ENCODE measurements around the gene GALK1.

DNA sequence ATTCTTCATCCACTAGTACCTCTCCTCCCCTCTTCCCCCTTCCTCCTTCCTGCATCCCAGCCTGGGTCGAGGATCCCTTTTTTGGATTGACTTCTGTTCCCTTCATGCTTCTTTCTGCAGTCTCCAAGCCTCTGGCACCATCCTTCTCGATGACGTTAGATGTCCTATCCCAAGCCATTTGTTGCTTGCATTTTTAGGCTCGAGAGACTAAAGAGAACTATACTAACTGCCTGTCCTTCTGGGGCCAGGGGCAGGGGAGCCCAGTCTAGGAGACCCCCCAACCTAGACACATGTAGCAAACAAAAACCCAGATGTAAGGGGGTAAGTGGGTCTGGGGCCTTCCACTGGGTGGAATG, 43.5 kb upstream of the GALK1 start:
- TF ChIP-seq MAZ (IDR thresholded peaks at IDR 0.05; ENCODE audit: borderline replicate concordance, low read depth, low read length) (no peak), CEBPB (IDR thresholded peaks at IDR 0.05) (no peak), JUN (IDR thresholded peaks at IDR 0.05) (no peak), SMC3 (IDR thresholded peaks at IDR 0.05) (no peak), RARB (CRISPR knock-in tag; IDR thresholded peaks at IDR 0.05) (no peak), FOSL2 (IDR thresholded peaks at IDR 0.05) (no peak), FOSL2 (CRISPR knock-in tag; IDR thresholded peaks at IDR 0.05) (no peak), USF2 (IDR thresholded peaks at IDR 0.05) (no peak)
- TF ChIP-seq, protein P1, sequence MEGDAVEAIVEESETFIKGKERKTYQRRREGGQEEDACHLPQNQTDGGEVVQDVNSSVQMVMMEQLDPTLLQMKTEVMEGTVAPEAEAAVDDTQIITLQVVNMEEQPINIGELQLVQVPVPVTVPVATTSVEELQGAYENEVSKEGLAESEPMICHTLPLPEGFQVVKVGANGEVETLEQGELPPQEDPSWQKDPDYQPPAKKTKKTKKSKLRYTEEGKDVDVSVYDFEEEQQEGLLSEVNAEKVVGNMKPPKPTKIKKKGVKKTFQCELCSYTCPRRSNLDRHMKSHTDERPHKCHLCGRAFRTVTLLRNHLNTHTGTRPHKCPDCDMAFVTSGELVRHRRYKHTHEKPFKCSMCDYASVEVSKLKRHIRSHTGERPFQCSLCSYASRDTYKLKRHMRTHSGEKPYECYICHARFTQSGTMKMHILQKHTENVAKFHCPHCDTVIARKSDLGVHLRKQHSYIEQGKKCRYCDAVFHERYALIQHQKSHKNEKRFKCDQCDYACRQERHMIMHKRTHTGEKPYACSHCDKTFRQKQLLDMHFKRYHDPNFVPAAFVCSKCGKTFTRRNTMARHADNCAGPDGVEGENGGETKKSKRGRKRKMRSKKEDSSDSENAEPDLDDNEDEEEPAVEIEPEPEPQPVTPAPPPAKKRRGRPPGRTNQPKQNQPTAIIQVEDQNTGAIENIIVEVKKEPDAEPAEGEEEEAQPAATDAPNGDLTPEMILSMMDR (IDR thresholded peaks at IDR 0.05) = no peak
